IPS-20b (cell line): ENCODE measurements around the gene GSAP.
"Not testable (repeated sequence)": the region's sequence is repeated elsewhere in the genome, so short reads cannot be mapped to it uniquely, and the experiment has no call there.

ENCODE experiments used
- H3K27ac ChIP-seq: one replicate; pipeline ENCODE4 v1.5.1; 2013; ENCODE audit warnings: low read length
- H3K27me3 ChIP-seq: 2 replicates; pipeline ENCODE4 v1.6.1; 2013; ENCODE audit warnings: mild to moderate bottlenecking, low read length, inconsistent platforms; ENCODE audit not compliant: insufficient read depth
- H3K36me3 ChIP-seq: 2 replicates; pipeline ENCODE4 v1.6.1; 2013; ENCODE audit warnings: low read depth, mild to moderate bottlenecking, inconsistent platforms, low read length, moderate library complexity; ENCODE audit not compliant: insufficient read depth
- H3K4me1 ChIP-seq: 2 replicates; pipeline ENCODE4 v1.6.1; 2013; ENCODE audit warnings: mild to moderate bottlenecking, control low read depth, inconsistent platforms, low read length, moderate library complexity; ENCODE audit not compliant: insufficient read depth
- H3K4me3 ChIP-seq: 2 replicates; pipeline ENCODE4 v1.5.1; 2013; ENCODE audit warnings: mild to moderate bottlenecking, low read length, inconsistent platforms
- H3K9ac ChIP-seq: 2 replicates; pipeline ENCODE4 v1.6.1; 2013; ENCODE audit warnings: low read depth, mild to moderate bottlenecking, inconsistent platforms, low read length, moderate library complexity
- H3K9me3 ChIP-seq: 2 replicates; pipeline ENCODE4 v1.6.1; 2013; ENCODE audit warnings: mild to moderate bottlenecking, low read depth, low read length, inconsistent platforms; ENCODE audit not compliant: insufficient read depth

GSAP gene

GRCh38 chr7:77455321-77455720 lies 39.2 kb upstream of the GSAP start:
- Histone ChIP-seq H3K36me3 (no peaks in the 10 kb centered on the region), H3K27ac (no peak overlapping the region), H3K9me3 (no peaks in the 10 kb centered on the region), H3K27me3 (no peaks in the 10 kb centered on the region), H3K4me1 (no peaks in the 10 kb centered on the region), H3K9ac (no peak overlapping the region), H3K4me3 (no peak overlapping the region)

DNA sequence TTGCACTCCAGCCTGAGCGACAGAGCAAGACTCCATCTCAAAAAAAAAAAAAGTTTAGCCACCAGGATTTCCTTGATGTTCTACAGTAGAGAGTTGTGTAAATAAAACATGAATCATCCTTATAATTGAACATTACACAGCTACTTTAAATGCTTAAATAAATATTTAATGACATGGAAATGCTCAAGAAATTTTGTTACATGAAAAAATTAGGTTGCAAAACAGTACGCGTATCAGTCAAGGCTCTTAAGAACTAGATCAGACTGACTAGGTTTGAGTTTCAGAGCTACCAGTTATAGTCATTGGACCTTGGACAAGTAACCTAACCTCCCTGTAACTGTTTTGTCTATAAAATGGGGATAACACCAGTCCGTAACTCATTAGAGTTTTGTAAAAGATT lies 38.7 kb upstream of the GSAP start:
- Histone ChIP-seq H3K9me3 (no peaks in the 10 kb centered on the region), H3K4me1 (no peaks in the 10 kb centered on the region), H3K36me3 (no peaks in the 10 kb centered on the region), H3K27ac (no peak overlapping the region), H3K27me3 (no peaks in the 10 kb centered on the region), H3K9ac (no peak overlapping the region), H3K4me3 (no peak overlapping the region)

- H3K9me3 ChIP-seq = no peaks in the 10 kb centered on the region
- no peak overlapping the region for H3K4me3 ChIP-seq
- H3K4me1 ChIP-seq = no peaks in the 10 kb centered on the region
- H3K27me3 ChIP-seq = no peaks in the 10 kb centered on the region
- no peak overlapping the region for H3K9ac ChIP-seq
- H3K27ac ChIP-seq = no peak overlapping the region
- H3K36me3 ChIP-seq = no peaks in the 10 kb centered on the region
These were observed 37.4 kb upstream of the GSAP start for GRCh38 chr7:77453531-77453930.

DNA sequence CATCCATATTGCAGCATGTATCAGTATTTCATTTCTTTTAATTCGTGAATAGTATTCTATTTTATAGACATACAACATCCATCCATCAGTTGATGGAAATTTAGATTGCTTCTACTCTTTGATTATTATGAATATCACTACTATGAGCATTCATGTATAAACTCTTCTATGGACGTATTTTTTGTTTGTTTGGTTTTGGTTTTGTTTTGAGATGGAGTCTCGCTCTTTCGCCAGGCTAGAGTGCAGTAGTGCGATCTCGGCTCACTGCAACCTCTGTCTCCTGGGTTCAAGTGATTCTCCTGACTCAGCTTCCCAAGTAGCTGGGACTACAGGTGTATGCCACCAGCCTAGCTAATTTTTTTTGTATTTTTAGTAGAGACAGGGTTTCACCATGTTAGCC lies 35.8 kb upstream of the GSAP start:
- H3K36me3 ChIP-seq, H3K9me3 ChIP-seq, H3K4me1 ChIP-seq, H3K4me3 ChIP-seq, H3K9ac ChIP-seq, H3K27ac ChIP-seq, H3K27me3 ChIP-seq: not testable (repeated sequence)

DNA sequence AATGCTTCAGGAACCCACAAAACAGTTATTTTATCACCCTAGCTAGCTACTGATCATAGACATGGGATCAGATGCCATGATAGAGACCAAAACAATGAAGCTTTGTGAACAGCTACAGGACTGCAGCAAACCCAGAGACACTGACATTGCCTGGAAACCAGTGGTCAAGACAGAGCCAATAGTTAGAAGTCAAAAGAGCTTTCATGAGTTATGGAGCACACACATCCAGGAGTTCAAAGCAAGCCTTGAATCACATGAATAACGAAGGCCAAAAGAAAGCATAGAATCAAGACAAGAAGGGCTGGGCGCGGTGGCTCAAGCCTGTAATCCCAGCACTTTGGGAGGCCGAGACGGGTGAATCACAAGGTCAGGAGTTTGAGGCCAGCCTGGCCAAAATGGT lies 34.5 kb upstream of the GSAP start:
- Histone ChIP-seq H3K27ac (no peak overlapping the region), H3K9ac (no peak overlapping the region), H3K27me3 (no peaks in the 10 kb centered on the region)

GRCh38 chr7:77450054-77450453 lies 33.9 kb upstream of the GSAP start:
- Histone ChIP-seq H3K36me3 (no peaks in the 10 kb centered on the region), H3K9me3 (no peaks in the 10 kb centered on the region), H3K9ac (no peak overlapping the region), H3K27me3 (no peaks in the 10 kb centered on the region), H3K4me1 (peaks cover 6% of the 10 kb centered on the region), H3K27ac (no peak overlapping the region), H3K4me3 (no peak overlapping the region)

More for the DNA sequence above, 34.5 kb upstream of the GSAP start:
- Histone ChIP-seq H3K4me3 (no peak overlapping the region), H3K36me3 (no peaks in the 10 kb centered on the region), H3K9me3 (no peaks in the 10 kb centered on the region), H3K4me1 (peaks cover 6% of the 10 kb centered on the region)

DNA sequence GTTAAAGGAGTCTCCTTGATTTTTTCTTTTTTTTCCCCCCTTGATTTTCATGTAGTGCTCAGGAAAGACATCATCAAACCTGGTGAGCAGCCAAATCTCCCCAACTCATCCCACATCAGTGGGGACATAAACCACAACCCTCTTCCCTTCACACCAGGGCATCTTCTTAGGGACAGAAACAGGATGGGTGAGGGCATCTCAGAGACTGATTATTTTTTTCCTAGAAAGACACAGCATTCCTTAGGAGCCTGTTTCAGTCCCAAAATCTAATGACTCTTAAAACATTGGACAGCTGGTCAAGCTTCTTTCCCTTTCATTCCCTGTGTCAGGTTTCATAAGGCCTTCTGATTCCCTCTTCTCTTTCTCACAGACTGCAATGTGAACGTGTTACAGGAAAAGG lies 31.5 kb upstream of the GSAP start:
- no peak overlapping the region for H3K9ac ChIP-seq
- H3K27ac ChIP-seq = no peak overlapping the region
- H3K36me3 ChIP-seq = no peaks in the 10 kb centered on the region
- peaks cover 9% of the 10 kb centered on the region for H3K4me1 ChIP-seq
- no peaks in the 10 kb centered on the region for H3K27me3 ChIP-seq
- no peak overlapping the region for H3K4me3 ChIP-seq
- no peaks in the 10 kb centered on the region for H3K9me3 ChIP-seq

GRCh38 chr7:77444123-77444522 lies 28.0 kb upstream of the GSAP start:
- H3K36me3 ChIP-seq = no peaks in the 10 kb centered on the region
- no peaks in the 10 kb centered on the region for H3K9me3 ChIP-seq
- H3K27me3 ChIP-seq = no peaks in the 10 kb centered on the region
- H3K4me3 ChIP-seq = no peak overlapping the region
- H3K27ac ChIP-seq = no peak overlapping the region
- peaks cover 9% of the 10 kb centered on the region for H3K4me1 ChIP-seq
- H3K9ac ChIP-seq = no peak overlapping the region

- Histone ChIP-seq H3K27me3 (no peaks in the 10 kb centered on the region), H3K27ac (no peak overlapping the region), H3K4me1 (peaks cover 9% of the 10 kb centered on the region)
These were observed 26.9 kb upstream of the GSAP start for GRCh38 chr7:77443042-77443441.

DNA sequence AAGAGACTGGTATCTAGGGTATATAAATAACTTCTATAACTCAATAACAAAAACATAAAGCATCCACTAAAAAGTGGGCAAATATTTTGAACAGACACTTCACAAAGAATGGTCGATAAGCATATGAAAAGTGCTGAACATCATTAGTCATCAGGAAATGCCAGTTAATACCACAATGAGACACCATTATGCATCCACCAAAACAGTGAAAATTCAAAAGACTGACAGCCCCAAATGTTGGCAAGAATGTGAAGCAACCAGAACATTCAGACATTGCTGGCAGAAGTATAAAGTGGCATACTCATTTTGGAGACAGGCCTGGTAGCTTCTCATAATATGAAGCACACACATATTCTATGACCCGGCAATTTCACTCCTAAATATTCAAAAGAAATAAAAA lies 26.5 kb upstream of the GSAP start:
- no peak overlapping the region for H3K27ac ChIP-seq

More at GRCh38 chr7:77443042-77443441, 26.9 kb upstream of the GSAP start:
- Histone ChIP-seq H3K4me3 (no peak overlapping the region), H3K9me3 (no peaks in the 10 kb centered on the region), H3K9ac (no peak overlapping the region), H3K36me3 (no peaks in the 10 kb centered on the region)

DNA sequence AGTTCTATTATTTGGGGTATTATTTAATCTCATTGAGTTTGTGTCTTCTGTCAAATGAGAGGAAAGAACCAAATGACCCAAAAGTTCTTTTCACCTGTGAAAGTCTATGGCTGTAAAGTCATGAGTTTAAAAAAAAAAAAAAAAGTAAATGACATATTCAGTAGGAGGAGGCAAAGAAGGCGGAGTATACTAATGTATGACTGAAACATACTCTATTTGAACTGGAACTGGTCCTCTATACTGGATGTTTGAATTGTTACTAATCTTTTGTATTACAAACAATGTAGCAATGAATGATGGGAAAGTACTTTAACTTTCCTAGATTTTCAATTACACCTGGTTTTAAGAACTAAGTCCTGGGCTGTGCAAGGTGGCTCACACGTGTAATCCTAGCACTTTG lies 24.9 kb upstream of the GSAP start:
- no peak overlapping the region for H3K27ac ChIP-seq
- no peaks in the 10 kb centered on the region for H3K36me3 ChIP-seq
- no peaks in the 10 kb centered on the region for H3K27me3 ChIP-seq
- H3K4me1 ChIP-seq = 0 out of 2 replicates have a peak, but pooled peaks cover 3% of the 10 kb centered on the region
- H3K4me3 ChIP-seq = no peak overlapping the region
- no peak overlapping the region for H3K9ac ChIP-seq
- no peaks in the 10 kb centered on the region for H3K9me3 ChIP-seq

More for the DNA sequence above, 26.5 kb upstream of the GSAP start:
- Histone ChIP-seq H3K4me3 (no peak overlapping the region), H3K9me3 (no peaks in the 10 kb centered on the region), H3K27me3 (no peaks in the 10 kb centered on the region), H3K9ac (no peak overlapping the region), H3K4me1 (peaks cover 9% of the 10 kb centered on the region), H3K36me3 (no peaks in the 10 kb centered on the region)

DNA sequence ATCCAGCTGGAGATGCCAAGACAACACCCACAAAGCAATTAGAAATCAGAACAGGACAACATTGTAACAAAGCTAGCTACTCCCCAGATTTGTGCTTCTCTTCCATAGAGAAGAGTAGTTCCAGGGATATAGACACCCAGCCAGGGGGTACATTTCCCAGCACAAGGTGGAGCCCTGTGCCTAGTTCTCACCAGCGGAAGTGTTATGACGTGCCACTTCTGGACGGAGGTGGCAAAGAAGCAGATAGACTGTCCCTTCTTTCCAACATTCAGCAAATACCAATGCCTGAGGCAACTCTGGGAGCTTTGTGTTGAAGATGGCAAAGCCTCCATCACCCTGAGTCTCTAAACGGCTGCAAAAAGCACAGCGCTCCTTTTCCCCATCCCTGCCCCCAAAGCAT lies 23.4 kb upstream of the GSAP start:
- H3K4me3 ChIP-seq = no peak overlapping the region
- no peak overlapping the region for H3K27ac ChIP-seq
- H3K9me3 ChIP-seq = no peaks in the 10 kb centered on the region
- H3K36me3 ChIP-seq = no peaks in the 10 kb centered on the region
- no peaks in the 10 kb centered on the region for H3K27me3 ChIP-seq
- no peak overlapping the region for H3K9ac ChIP-seq
- 0 out of 2 replicates have a peak, but pooled peaks cover 3% of the 10 kb centered on the region for H3K4me1 ChIP-seq

DNA sequence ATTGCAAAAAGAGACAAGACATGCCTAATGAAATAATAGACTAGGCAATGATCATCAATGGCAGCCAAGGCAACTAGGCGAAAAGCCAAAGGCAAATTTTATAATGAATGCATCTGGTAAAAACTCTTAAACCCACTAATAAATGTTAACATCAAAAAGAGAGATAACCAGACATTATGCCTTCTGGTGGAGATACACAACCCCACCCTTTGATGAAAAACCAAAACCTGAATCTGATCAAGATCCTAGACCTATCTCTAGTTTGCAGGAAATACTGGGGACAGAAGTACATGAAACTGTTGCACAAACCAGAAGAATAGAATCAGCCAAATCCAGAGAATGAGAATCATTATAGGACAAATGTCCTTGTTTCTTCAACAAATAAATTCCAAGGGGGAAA lies 22.0 kb upstream of the GSAP start:
- H3K4me1 ChIP-seq = no peaks in the 10 kb centered on the region
- no peaks in the 10 kb centered on the region for H3K36me3 ChIP-seq
- no peak overlapping the region for H3K4me3 ChIP-seq
- H3K27ac ChIP-seq = no peak overlapping the region
- no peak overlapping the region for H3K9ac ChIP-seq
- H3K9me3 ChIP-seq = no peaks in the 10 kb centered on the region
- H3K27me3 ChIP-seq = no peaks in the 10 kb centered on the region
